Adrenal gland (tissue), 5 donors: ENCODE data around the gene ARHGDIA.

ENCODE experiments used
- CTCF ChIP-seq, 6 experiments: fragments of 450-650 bp in 4 of 6; fragments of 200-600 bp in 2 of 6; sonication (generic) in 1 of 6; IDR thresholded peaks; 1 replicate in 5 of 6; 2 replicates in 1 of 6; pipeline versions ENCODE4 v1.5.1 to v1.8.0; 2016 to 2021; ENCODE audit warnings: antibody characterized with exemption in 6 of 6, mild to moderate bottlenecking in 2 of 6, moderate library complexity in 1 of 6
- POLR2A ChIP-seq, 2 donors: fragments of 450-650 bp; IDR thresholded peaks; one replicate each; pipeline ENCODE4 v1.6.1; 2017; ENCODE audit warnings: antibody characterized with exemption in 2 of 2, mild to moderate bottlenecking in 2 of 2, moderate library complexity in 1 of 2
- donor health status: DM: no; HTN: no; CAD: no.

- TF ChIP-seq CTCF (IDR thresholded peaks at IDR 0.05), result peak in 2 of 6 experiments; percentile 35 to 46
- peak; percentile 88 to 91 for TF ChIP-seq POLR2A (IDR thresholded peaks at IDR 0.05)
These were observed 472 bp upstream of the ARHGDIA start for GRCh38 chr17:81871387-81872230.
